Stomach (tissue), 4 donors: ENCODE measurements around the gene DHRS4L2.
"Not testable (repeated sequence)": the region's sequence is repeated elsewhere in the genome, so short reads cannot be mapped to it uniquely, and the experiment has no call there.

Source experiments
- POLR2A ChIP-seq, 4 donors: fragments of 450-650 bp; IDR thresholded peaks; one replicate each; pipeline ENCODE4 v1.6.1; 2016; ENCODE audit warnings: antibody characterized with exemption in 4 of 4, control low read depth in 2 of 4, mild to moderate bottlenecking in 1 of 4, moderate library complexity in 1 of 4
- TF ChIP-seq, protein P1 (sequence below), 7 experiments: fragments of 450-650 bp in 4 of 7; fragments of 200-600 bp in 3 of 7; sonication (generic) in 3 of 7; IDR thresholded peaks; one replicate each; pipeline ENCODE4 v1.5.1; 2016 to 2019; ENCODE audit warnings: antibody characterized with exemption in 7 of 7, control low read depth in 2 of 7, mild to moderate bottlenecking in 1 of 7

DNA sequence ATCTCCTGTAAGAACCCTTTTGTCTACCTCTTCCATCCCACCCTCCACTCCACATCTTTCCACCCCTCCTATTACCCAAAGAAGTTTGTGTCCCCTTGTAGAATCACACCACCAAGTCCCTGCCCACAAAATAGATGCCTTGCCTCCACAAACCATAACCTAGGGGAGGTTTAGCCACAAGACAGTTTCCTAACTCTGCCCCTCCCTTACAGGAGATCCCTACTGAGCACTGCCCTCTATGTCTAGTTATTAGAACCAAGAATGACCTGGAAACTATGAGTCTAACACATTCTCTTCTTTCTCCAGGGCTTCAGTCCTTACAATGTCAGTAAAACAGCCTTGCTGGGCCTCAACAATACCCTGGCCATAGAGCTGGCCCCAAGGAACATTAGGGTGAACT lies 12.3 kb downstream of the DHRS4L2 start:
- TF ChIP-seq, protein P1, sequence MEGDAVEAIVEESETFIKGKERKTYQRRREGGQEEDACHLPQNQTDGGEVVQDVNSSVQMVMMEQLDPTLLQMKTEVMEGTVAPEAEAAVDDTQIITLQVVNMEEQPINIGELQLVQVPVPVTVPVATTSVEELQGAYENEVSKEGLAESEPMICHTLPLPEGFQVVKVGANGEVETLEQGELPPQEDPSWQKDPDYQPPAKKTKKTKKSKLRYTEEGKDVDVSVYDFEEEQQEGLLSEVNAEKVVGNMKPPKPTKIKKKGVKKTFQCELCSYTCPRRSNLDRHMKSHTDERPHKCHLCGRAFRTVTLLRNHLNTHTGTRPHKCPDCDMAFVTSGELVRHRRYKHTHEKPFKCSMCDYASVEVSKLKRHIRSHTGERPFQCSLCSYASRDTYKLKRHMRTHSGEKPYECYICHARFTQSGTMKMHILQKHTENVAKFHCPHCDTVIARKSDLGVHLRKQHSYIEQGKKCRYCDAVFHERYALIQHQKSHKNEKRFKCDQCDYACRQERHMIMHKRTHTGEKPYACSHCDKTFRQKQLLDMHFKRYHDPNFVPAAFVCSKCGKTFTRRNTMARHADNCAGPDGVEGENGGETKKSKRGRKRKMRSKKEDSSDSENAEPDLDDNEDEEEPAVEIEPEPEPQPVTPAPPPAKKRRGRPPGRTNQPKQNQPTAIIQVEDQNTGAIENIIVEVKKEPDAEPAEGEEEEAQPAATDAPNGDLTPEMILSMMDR (IDR thresholded peaks at IDR 0.05), result not testable (repeated sequence)
- not testable (repeated sequence) for TF ChIP-seq POLR2A (IDR thresholded peaks at IDR 0.05)
